Suprapubic skin (tissue), 3 donors: ENCODE results near the gene MLLT10.

Experiments
- CTCF ChIP-seq, 2 donors: fragments of 200-600 bp in 1 of 2; fragments of 450-650 bp in 1 of 2; sonication (generic) in 1 of 2; IDR thresholded peaks; one replicate each; pipeline ENCODE4 v1.5.1; 2016 to 2019; ENCODE audit warnings: antibody characterized with exemption in 2 of 2, mild to moderate bottlenecking in 1 of 2, moderate library complexity in 1 of 2
- EP300 ChIP-seq: sonication (generic); formaldehyde crosslinking; IDR thresholded peaks from one replicate; pipeline ENCODE4 v1.6.1; 2017; ENCODE audit warnings: antibody characterized with exemption
- POLR2A ChIP-seq, 2 donors: fragments of 450-650 bp; IDR thresholded peaks; one replicate each; pipeline ENCODE4 v1.6.1; 2017; ENCODE audit warnings: antibody characterized with exemption in 2 of 2, mild to moderate bottlenecking in 2 of 2, moderate library complexity in 2 of 2

GRCh38 chr10:21519397-21519933, 14.6 kb upstream of the MLLT10 start:
- TF ChIP-seq CTCF (IDR thresholded peaks at IDR 0.05) (no peak), POLR2A (IDR thresholded peaks at IDR 0.05) (no peak), EP300 (no peak)
